ENCODE measurements around the gene ZNF385C.

- TF ChIP-seq MAX (CRISPR knock-in tag; IDR thresholded peaks at IDR 0.05), result no peak
- TF ChIP-seq ATF2 (CRISPR knock-in tag; IDR thresholded peaks at IDR 0.05; ENCODE audit: borderline replicate concordance, low read depth), result no peak
- TF ChIP-seq ZNF425 (CRISPR knock-in tag; conservative IDR thresholded peaks at IDR 0.05), result no peak
- TF ChIP-seq GABPB1 (CRISPR knock-in tag; IDR thresholded peaks at IDR 0.05), result no peak
- no peak for TF ChIP-seq CTCF (IDR thresholded peaks at IDR 0.05)
- TF ChIP-seq USF2 (CRISPR knock-in tag; IDR thresholded peaks at IDR 0.05), result no peak
- TF ChIP-seq ATF1 (CRISPR knock-in tag; IDR thresholded peaks at IDR 0.05), result no peak
- no peak for TF ChIP-seq ZBTB43 (CRISPR knock-in tag; IDR thresholded peaks at IDR 0.05)
- TF ChIP-seq E2F1 (CRISPR knock-in tag; IDR thresholded peaks at IDR 0.05), result no peak
- no peak for TF ChIP-seq ERG (CRISPR knock-in tag; IDR thresholded peaks at IDR 0.05)
These were observed 13.0 kb upstream of the ZNF385C start for GRCh38 chr17:42111265-42111636.
